Globus pallidus (tissue), 1 donor: Measurements from ENCODE around the gene CCDC201.

ENCODE experiments used
- DNase-seq: peaks from one replicate; pipeline ENCODE4 v3.0.0-alpha.2; 2015; ENCODE audit warnings: low spot score

Gene CCDC201, protein sequence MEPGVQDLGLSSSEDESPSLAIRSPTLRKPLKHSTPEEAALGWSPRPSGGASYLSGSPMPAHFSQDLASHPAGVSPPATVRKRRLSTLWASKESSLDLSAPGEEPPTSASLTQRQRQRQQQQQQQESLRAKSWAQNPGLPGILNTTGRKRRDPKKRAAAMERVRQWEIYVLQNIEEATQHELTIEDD

GRCh38 chr7:45873035-45873354, at the start of gene CCDC201:
Gene CCDC201 (minus strand): TSS chr7:45873082. CDS start chr7:45873007, 75 bp downstream.
- no peak for DNase-seq

DNA sequence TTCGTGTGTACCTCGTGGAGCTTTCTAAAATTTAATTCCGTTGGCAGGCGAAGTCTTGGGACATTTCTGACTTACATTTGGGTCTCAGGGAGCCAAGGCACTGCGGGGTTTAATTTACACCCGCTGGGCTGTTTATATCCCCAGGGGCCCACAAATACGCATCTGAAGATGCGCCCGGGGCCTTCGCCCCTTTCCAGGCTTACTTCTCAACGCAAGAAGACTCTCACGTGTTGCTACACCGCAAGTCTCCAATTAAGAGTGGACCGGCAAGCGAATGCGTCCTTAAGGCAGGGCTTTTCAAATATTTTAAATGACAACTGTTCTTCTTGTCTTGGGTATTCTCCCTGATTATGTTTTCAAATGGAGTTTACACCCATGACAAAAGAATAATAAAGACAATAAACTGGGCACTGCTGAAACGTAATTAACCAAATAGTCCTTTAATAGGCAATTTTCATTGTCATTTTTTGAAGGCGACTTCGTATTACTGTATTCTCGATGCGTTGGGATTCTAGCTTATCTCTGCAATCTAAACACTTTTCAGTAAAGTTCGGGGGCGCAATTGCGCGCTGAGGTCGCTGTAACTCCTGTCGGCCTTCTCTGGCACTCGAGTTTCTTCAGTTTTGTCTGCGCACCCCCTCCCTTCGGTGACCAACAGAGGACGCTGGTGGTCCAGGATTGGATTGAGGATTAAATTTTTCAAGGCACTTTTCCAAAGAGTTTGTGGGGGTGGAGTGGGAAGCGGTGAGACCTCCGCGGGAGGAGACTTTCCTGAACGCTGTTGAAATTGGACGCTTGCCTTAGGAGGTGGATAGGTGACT, 49.0 kb upstream of the CCDC201 start:
- no peak for DNase-seq

DNA sequence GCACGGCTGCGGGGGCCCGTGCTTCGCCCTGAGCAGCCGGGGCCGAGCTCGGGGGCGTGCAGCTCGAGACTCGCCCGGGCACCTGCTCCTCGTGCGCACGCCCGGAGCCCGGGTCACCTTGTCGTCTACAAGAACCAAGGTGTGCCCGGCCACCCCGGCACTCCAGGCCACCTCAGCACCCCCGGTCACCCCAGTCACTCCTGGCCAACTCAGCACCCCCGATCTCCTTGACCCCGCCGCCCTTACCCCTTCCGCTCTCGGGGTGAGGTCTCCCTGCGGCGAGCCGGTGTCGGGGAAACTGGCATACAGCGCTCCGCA, 48.5 kb upstream of the CCDC201 start:
- no peak for DNase-seq

DNA sequence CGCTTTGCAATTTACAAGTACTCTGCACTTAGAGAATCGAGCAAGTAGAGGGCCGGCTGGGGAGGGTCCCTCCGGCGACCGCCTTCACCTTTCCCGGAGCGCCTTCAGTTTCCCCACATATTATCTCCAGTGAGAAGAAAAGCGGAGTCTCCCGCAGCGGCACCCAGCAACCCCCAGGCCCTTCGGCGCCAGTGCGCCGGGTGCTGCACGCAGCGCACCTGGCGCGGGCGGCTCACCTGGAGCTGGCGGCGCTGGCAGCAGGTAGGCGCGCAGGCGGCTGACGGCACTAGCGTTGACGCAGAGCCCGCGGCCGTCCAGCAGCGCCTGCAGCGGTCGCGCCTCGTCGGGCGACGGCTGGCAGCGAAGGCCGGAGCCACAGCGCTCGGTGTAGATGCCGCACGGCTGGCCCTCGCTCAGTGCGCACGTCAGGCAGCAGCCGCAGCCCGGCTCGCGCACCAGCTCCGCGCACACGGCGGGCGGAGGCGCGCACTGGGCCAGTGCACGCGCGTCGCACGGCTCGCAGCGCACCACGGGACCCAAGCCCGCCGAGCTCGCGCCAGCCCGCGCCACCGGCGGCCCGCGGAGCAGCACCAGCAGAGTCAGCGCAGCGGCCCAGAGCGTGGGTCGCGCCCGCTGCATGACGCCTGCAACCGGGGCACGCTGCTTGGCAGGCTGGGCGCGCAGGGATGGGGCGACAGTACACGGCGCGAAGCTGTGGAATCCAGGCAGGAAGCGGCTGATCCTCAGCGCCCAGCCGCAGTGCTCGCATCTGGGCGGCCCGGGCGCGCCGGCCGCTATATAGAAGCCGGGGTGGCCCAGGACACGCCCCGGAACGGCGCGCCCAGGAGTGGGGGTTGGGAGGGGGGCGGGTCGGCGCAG, 47.9 kb upstream of the CCDC201 start, which contains the start of gene IGFBP3:
Gene IGFBP3, minus strand, starts transcription at position 771 of the 879 bp plus-strand sequence. Its CDS starts 132 bp downstream, at position 639.
- DNase-seq, result no peak

DNA sequence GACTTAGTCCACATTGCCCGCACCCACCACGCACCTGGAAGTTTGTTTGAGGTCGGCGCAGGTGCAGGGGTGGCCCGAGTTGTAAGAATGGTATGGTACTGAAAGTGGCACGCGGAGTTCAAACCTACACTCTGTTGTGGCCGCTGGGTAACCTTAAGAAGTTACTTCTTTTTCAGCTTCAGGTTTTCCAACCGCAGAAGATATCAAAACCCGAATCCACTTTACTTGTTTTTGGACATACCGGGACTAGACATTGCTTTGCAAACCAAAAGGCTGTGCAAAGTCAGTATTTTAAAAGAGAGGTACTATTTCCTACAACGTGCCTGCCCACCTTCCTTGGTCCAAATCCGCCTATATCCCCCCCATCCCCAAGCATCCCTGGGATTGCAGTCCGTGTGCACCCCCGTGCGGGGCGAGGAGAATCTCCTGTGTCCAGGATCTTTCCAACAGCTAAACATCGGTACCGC, 47.1 kb upstream of the CCDC201 start:
- no peak for DNase-seq

GRCh38 chr7:45919231-45919784, 46.4 kb upstream of the CCDC201 start:
- no peak for DNase-seq

DNA sequence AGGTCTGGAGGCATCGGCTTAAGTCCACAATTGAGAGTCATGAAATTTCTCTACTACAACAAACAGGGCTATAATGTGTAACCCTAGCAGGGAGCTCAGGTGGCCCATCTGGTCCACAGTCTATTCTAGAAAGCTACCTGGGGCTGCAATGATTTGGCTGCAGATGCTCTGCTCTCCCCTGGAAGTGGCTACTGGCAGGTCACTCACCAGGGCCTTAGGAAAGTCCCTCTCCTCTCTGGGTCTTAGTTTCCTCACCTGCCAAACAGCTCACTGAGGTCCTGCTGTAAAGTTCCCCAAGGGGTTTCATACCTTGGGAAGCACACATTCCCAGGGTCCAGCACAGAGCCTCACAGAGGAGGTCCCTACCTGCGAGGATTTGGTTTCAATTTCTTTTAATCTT, 45.7 kb upstream of the CCDC201 start:
- DNase-seq, result no peak

DNA sequence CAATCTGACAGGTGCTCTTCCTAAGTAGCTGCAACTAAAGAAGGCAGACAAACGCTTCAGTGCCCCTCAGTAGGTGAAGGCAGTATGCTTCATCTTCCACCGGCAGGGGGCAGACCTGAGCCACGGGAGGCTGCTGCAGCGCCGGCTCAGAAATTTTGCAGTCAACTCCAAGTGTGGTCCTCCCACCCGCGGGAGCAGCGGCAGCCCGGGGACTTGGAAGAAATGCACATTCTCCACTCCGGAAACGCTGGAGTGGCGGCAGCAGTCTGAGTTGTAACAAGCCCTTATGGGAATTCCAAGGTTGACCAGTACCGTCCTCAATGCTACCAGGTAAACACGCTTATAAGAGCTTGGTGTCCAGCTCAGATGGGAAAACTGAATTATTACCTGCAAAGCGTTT, 44.8 kb upstream of the CCDC201 start:
- DNase-seq, result peak; percentile 40

DNA sequence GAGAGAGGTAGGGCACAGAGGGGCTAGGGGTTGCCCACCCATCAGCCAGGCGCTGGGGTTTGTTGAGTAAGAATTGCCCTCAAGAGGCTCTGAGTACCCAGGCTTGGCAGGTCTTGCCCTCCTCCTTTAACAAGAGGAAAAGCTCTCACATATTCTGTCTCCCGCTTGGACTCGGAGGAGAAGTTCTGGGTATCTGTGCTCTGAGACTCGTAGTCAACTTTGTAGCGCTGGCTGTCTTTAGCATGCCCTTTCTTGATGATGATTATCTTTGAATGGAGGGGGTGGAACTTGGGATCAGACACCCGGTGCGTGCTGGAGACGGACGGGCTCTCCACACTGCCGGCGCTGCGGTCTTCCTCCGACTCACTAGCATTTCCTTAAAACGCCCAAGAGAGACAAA, 44.2 kb upstream of the CCDC201 start:
- no peak for DNase-seq

DNA sequence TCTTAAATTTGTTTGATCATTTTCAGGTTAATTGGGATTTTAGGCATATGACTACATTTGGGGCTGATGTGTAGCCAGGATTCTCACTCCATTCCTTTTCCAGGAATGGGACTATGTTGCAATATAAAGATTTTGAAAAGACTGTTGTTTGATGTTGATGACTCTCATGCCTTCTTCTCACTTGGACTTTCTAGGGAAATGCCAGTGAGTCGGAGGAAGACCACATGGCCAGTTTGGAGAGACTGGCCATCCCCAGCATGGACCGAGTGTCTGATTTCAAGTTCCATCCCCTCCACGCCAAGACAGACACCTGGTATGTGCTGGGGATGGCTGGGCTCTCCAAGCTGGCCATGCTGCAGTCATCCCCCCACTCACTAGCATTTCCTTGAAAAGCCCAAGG, 42.7 kb upstream of the CCDC201 start:
- DNase-seq, result no peak

- DNase-seq, result no peak
Measured at GRCh38 chr7:45914911-45915310, 42.0 kb upstream of the CCDC201 start.

DNA sequence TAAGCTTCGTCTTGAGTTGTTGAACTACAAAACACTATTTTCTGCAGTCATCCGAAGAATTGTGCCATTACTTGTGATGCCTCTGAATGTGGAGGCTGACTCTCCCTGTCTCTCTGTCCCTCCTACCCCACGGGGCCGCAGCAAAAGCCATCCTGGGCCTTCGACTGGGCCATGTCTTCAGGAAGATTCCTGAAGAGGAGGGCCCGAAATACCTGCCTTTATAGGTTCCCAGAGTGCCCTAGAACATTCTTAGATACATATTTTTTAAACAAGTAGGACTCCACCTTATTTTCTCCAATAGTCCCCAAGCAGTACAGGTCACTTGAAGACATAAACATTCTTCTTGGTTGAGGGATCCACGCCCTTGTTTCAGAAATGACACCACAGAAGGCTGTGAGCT, 40.1 kb upstream of the CCDC201 start:
- DNase-seq, result no peak

DNA sequence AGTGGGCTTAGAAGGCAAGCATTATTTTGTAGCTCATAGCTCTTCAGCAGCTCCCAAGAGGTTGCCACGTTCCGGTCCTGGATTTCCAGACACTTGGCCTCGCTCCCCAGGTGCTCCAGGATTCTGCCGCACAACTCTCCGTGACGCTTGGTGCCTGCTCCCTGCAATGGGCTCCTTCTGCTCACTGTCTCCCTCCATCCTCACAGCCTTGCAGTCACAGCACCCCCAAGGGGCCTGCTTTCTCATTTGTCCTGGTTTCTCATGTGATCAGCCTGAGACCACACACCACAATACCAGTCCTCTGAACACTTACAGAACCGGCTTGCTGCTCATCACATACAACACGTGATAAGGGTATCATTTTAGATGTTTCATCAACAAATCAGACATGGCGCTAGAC, 38.4 kb upstream of the CCDC201 start:
- DNase-seq, result no peak

- no peak for DNase-seq
Measured at GRCh38 chr7:45910855-45911254, 38.0 kb upstream of the CCDC201 start.

- DNase-seq, result no peak
Measured at GRCh38 chr7:45909561-45909960, 36.7 kb upstream of the CCDC201 start.

DNA sequence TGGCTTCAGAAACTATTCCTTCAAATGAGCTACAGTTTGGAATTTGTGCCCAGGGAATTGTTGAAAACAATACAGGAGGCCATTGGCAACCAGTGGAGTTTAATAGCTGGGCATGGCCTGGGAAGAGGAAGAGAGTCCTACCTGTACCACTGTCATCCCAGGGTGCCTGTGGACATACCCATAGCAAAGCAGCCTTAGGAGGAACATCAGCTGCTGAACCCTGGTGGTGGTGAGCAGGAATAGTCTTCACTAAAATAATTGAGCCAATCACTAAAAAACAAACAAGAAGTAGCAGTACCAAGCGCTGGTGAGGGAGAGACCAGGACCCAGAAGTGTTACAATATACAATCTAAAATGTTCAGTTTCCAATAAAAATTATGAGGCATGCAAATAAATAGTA, 29.9 kb upstream of the CCDC201 start:
- DNase-seq, result no peak

DNA sequence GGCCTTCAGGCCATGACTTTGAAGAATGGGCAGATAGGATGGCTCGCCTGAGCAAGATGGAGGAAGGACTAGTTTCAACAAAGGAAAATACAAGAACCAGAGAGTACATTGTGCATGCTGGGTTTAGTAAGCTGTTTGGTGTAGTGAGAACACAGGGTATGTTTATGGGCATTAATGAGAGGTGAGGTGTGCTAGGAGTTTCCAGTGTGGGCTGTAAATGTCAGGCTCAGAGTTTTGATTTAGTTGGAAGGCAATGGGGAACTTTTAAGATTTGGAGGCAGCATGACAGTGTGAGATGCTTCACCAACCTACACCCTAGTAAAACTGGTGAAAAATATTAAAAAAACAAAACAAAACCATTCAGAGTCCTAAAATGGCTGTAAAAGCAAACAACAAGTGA, 28.7 kb upstream of the CCDC201 start:
- DNase-seq, result no peak

- DNase-seq, result no peak
Measured at GRCh38 chr7:45898222-45898621, 25.3 kb upstream of the CCDC201 start.

- no peak for DNase-seq
Measured at GRCh38 chr7:45897042-45897690, 24.3 kb upstream of the CCDC201 start.

- no peak for DNase-seq
Measured at GRCh38 chr7:45894665-45895062, 21.8 kb upstream of the CCDC201 start.

DNA sequence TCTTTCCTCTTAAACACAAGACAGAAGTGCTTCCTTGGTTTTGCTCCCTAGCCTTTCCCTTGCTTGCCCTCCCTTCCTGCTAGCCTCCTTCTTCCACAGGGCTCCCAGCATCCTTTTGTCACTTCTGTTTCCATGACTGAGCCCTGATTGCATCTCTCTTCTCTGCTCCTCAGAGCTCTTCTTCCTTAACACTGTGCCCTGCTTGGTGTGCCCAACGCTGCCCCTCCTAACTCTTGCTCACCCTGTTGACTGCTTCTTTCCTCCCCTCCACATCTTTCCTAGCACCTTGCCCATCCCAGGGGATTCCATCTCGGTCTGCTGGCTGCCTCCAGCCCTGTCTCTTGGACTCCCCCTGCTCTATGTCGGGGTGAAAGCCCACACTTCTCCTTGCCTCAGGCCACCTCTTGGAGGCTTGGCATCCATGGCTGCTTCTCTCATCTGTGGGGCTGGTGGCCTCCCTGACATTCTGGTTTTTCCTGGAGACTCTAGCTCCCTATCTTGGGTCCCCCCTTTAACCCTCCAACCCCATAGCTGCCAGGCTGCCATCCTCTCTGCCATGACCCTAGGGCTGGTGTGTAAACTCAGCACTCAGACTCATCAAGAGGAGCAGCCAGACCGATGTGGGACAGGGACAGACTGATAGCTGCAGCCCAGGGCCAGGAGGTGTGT, 21.2 kb upstream of the CCDC201 start:
- DNase-seq, result no peak
